Glomerular visceral epithelial cell (primary cell): ENCODE results near the gene DHRSX.
A peak's percentile ranks its signal among the peaks of the same experiment; 100 is the strongest.
"Not testable (repeated sequence)": the region's sequence is repeated elsewhere in the genome, so short reads cannot be mapped to it uniquely, and the experiment has no call there.

Experiments used
- DNase-seq: peaks from one replicate; pipeline ENCODE4 v3.0.0-alpha.2; 2016; ENCODE audit errors: extremely low spot score

Gene DHRSX

GRCh38 chrX:2500803-2501558 is at the start of gene DHRSX, which contains the start of gene ZBED1:
TSS of gene DHRSX (minus strand) at chrX:2500976. CDS start at chrX:2500925, 51 bp downstream.
TSS of gene ZBED1 (minus strand) at chrX:2500976. CDS start at chrX:2490719, 10,257 bp downstream.
- DNase-seq, result peak; percentile 36

GRCh38 chrX:2549876-2550275 is 49.1 kb upstream of the DHRSX start:
- DNase-seq, result no peak

- no peak for DNase-seq
Measured at GRCh38 chrX:2548711-2549423, 48.1 kb upstream of the DHRSX start.

GRCh38 chrX:2547736-2548135 is 47.0 kb upstream of the DHRSX start:
- no peak for DNase-seq

- no peak for DNase-seq
Measured at GRCh38 chrX:2546496-2546895, 45.7 kb upstream of the DHRSX start.

- DNase-seq, result no peak
Measured at GRCh38 chrX:2545144-2545543, 44.4 kb upstream of the DHRSX start.

GRCh38 chrX:2542826-2543521 is 42.2 kb upstream of the DHRSX start:
- no peak for DNase-seq

GRCh38 chrX:2541603-2542002 is 40.8 kb upstream of the DHRSX start:
- DNase-seq, result no peak

- DNase-seq, result peak; percentile 19
Measured at GRCh38 chrX:2540426-2540947, 39.7 kb upstream of the DHRSX start.

GRCh38 chrX:2539586-2539985 is 38.8 kb upstream of the DHRSX start:
- no peak for DNase-seq

- DNase-seq, result no peak
Measured at GRCh38 chrX:2538031-2538757, 37.4 kb upstream of the DHRSX start.

GRCh38 chrX:2536974-2537373 is 36.2 kb upstream of the DHRSX start:
- DNase-seq, result no peak

- no peak for DNase-seq
Measured at GRCh38 chrX:2536141-2536540, 35.4 kb upstream of the DHRSX start.

- not testable (repeated sequence) for DNase-seq
Measured at GRCh38 chrX:2534261-2535021, 33.7 kb upstream of the DHRSX start.

- DNase-seq, result no peak
Measured at GRCh38 chrX:2533424-2533823, 32.6 kb upstream of the DHRSX start.

- DNase-seq, result no peak
Measured at GRCh38 chrX:2526390-2526789, 25.6 kb upstream of the DHRSX start.

GRCh38 chrX:2523911-2524310 is 23.1 kb upstream of the DHRSX start:
- no peak for DNase-seq

- no peak for DNase-seq
Measured at GRCh38 chrX:2521927-2522386, 21.2 kb upstream of the DHRSX start.

GRCh38 chrX:2521092-2521926 is 20.5 kb upstream of the DHRSX start:
- DNase-seq, result no peak

GRCh38 chrX:2520539-2520938 is 19.8 kb upstream of the DHRSX start:
- DNase-seq, result no peak
